Measurements from ENCODE around the gene TTLL11.

TTLL11 gene

GRCh38 chr9:122102156-122102555, 9.0 kb upstream of the TTLL11 start:
- no peaks in the 10 kb centered on the region for H3K36me3 ChIP-seq (ENCODE audit: control insufficient read depth, low read length)
- no peak overlapping the region for H3K27ac ChIP-seq (ENCODE audit: low read depth, low read length)
- H3K9me2 ChIP-seq (replicated peaks; ENCODE audit: control insufficient read depth, low read length), result no peaks in the 10 kb centered on the region
- H3K9me3 ChIP-seq (ENCODE audit: control insufficient read depth, insufficient read depth, low read length), result peaks cover 5% of the 10 kb centered on the region
- no peaks in the 10 kb centered on the region for H3K79me2 ChIP-seq (ENCODE audit: control insufficient read depth, low read length)
- H3K4me2 ChIP-seq (ENCODE audit: low read length), result no peak overlapping the region
- H3K4me1 ChIP-seq (ENCODE audit: control insufficient read depth, low read length), result peaks cover 5% of the 10 kb centered on the region; the same call in 1 of the 2 replicates
- TF ChIP-seq, protein P1, sequence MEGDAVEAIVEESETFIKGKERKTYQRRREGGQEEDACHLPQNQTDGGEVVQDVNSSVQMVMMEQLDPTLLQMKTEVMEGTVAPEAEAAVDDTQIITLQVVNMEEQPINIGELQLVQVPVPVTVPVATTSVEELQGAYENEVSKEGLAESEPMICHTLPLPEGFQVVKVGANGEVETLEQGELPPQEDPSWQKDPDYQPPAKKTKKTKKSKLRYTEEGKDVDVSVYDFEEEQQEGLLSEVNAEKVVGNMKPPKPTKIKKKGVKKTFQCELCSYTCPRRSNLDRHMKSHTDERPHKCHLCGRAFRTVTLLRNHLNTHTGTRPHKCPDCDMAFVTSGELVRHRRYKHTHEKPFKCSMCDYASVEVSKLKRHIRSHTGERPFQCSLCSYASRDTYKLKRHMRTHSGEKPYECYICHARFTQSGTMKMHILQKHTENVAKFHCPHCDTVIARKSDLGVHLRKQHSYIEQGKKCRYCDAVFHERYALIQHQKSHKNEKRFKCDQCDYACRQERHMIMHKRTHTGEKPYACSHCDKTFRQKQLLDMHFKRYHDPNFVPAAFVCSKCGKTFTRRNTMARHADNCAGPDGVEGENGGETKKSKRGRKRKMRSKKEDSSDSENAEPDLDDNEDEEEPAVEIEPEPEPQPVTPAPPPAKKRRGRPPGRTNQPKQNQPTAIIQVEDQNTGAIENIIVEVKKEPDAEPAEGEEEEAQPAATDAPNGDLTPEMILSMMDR (IDR thresholded peaks at IDR 0.05; ENCODE audit: low read depth, low read length, poor library complexity, severe bottlenecking), result no peak
- TF ChIP-seq EZH2phosphoT487 (IDR thresholded peaks at IDR 0.05; ENCODE audit: borderline replicate concordance, low read length), result no peak
- H3K4me3 ChIP-seq (ENCODE audit: low read length), result no peak overlapping the region
- no peaks in the 10 kb centered on the region for H3F3A ChIP-seq (ENCODE audit: control insufficient read depth, insufficient read depth)
- peaks cover 14% of the 10 kb centered on the region for H3K27me3 ChIP-seq (ENCODE audit: control insufficient read depth, low read length)
- no peaks in the 10 kb centered on the region for H4K20me1 ChIP-seq (ENCODE audit: control insufficient read depth, insufficient read depth, low read depth, low read length)

GRCh38 chr9:122100756-122101155, 7.6 kb upstream of the TTLL11 start:
- TF ChIP-seq, protein P1 (IDR thresholded peaks at IDR 0.05; ENCODE audit: low read depth, low read length, poor library complexity, severe bottlenecking), result no peak
- TF ChIP-seq EZH2phosphoT487 (IDR thresholded peaks at IDR 0.05; ENCODE audit: borderline replicate concordance, low read length), result no peak
- H3K79me2 ChIP-seq (ENCODE audit: control insufficient read depth, low read length), result no peaks in the 10 kb centered on the region
- H3K9me3 ChIP-seq (ENCODE audit: control insufficient read depth, insufficient read depth, low read length), result peaks cover 5% of the 10 kb centered on the region
- H3K4me3 ChIP-seq (ENCODE audit: low read length), result no peak overlapping the region
- no peaks in the 10 kb centered on the region for H3F3A ChIP-seq (ENCODE audit: control insufficient read depth, insufficient read depth)
- H3K27ac ChIP-seq (ENCODE audit: low read depth, low read length), result no peak overlapping the region
- peaks cover 5% of the 10 kb centered on the region; the same call in 1 of the 2 replicates for H3K4me1 ChIP-seq (ENCODE audit: control insufficient read depth, low read length)
- peaks cover 20% of the 10 kb centered on the region for H3K27me3 ChIP-seq (ENCODE audit: control insufficient read depth, low read length)
- no peaks in the 10 kb centered on the region for H4K20me1 ChIP-seq (ENCODE audit: control insufficient read depth, insufficient read depth, low read depth, low read length)
- no peak overlapping the region for H3K4me2 ChIP-seq (ENCODE audit: low read length)
- no peaks in the 10 kb centered on the region for H3K9me2 ChIP-seq (replicated peaks; ENCODE audit: control insufficient read depth, low read length)
- no peaks in the 10 kb centered on the region for H3K36me3 ChIP-seq (ENCODE audit: control insufficient read depth, low read length)

DNA sequence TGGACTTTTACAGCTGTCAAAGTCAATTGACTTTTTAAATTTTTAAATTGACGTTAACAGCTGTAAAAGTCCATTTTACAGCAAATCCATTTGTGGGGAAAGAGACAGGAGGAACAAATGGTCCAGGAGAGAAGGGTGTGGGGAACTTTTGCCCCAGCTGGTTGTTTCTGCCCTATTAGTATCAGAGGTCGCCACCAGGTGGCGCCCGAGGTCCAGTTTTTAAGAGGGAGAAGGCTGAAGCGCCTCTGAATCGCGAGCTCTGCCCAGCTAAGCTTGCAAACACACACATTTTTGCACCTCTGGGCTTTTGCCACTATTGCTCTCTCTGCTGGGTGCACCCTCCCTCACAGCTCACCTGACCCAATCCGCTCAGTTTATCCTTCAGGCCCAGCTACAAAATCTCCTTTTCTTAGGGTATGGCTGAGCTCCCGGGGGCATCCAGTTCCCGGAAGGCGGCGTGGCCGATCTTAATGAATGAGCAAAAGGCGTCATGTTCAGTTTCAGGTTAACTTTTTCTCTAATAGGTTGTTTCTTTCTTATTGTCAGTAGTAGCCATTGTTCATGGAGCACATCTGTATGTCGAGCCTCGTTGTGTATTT, 6.3 kb upstream of the TTLL11 start:
- Histone ChIP-seq H3K27ac (ENCODE audit: low read depth, low read length) (no peak overlapping the region), H3K27me3 (ENCODE audit: control insufficient read depth, low read length) (peaks cover 28% of the 10 kb centered on the region), H3K79me2 (ENCODE audit: control insufficient read depth, low read length) (no peaks in the 10 kb centered on the region), H3F3A (ENCODE audit: control insufficient read depth, insufficient read depth) (no peaks in the 10 kb centered on the region), H3K36me3 (ENCODE audit: control insufficient read depth, low read length) (no peaks in the 10 kb centered on the region), H3K4me2 (ENCODE audit: low read length) (peak overlapping the region; percentile 71), H3K9me3 (ENCODE audit: control insufficient read depth, insufficient read depth, low read length) (peaks cover 5% of the 10 kb centered on the region), H3K9me2 (replicated peaks; ENCODE audit: control insufficient read depth, low read length) (no peaks in the 10 kb centered on the region), H3K4me3 (ENCODE audit: low read length) (peak overlapping the region; percentile 63), H4K20me1 (ENCODE audit: control insufficient read depth, insufficient read depth, low read depth, low read length) (no peaks in the 10 kb centered on the region), H3K4me1 (ENCODE audit: control insufficient read depth, low read length) (peaks cover 13% of the 10 kb centered on the region)
- TF ChIP-seq EZH2phosphoT487 (IDR thresholded peaks at IDR 0.05; ENCODE audit: borderline replicate concordance, low read length), result no peak
- TF ChIP-seq, protein P1 (IDR thresholded peaks at IDR 0.05; ENCODE audit: low read depth, low read length, poor library complexity, severe bottlenecking), result peak; percentile 80

Measured in DOHH2 (cell line).